ENCODE measurements around the gene THADA.
A peak's percentile ranks its signal among the peaks of the same experiment; 100 is the strongest.

The THADA gene

GRCh38 chr2:43469094-43469493 is 126.7 kb downstream of the THADA start:
- Mint-ChIP-seq H3K4me3 (no peak overlapping the region), H3K4me1 (peaks cover 43% of the 10 kb centered on the region), H3K27ac (peak overlapping the region; percentile 56), H3K36me3 (ENCODE audit: low read depth) (peaks cover 19% of the 10 kb centered on the region), H3K9me3 (no peaks in the 10 kb centered on the region), H3K27me3 (ENCODE audit: low read depth, poor library complexity) (no peaks in the 10 kb centered on the region)
- no peak for TF ChIP-seq CTCF (IDR thresholded peaks at IDR 0.05)
- no peak for DNase-seq

GRCh38 chr2:43467891-43468290 is 127.9 kb downstream of the THADA start:
- Mint-ChIP-seq H3K27ac (no peak overlapping the region), H3K4me1 (peaks cover 43% of the 10 kb centered on the region), H3K9me3 (no peaks in the 10 kb centered on the region), H3K27me3 (ENCODE audit: low read depth, poor library complexity) (no peaks in the 10 kb centered on the region), H3K4me3 (no peak overlapping the region), H3K36me3 (ENCODE audit: low read depth) (peaks cover 15% of the 10 kb centered on the region)
- DNase-seq: no peak
- no peak for TF ChIP-seq CTCF (IDR thresholded peaks at IDR 0.05)

GRCh38 chr2:43465234-43465633 is 130.6 kb downstream of the THADA start:
- Mint-ChIP-seq H3K4me3 (no peak overlapping the region), H3K9me3 (no peaks in the 10 kb centered on the region), H3K27ac (peak overlapping the region; percentile 26), H3K27me3 (ENCODE audit: low read depth, poor library complexity) (no peaks in the 10 kb centered on the region), H3K36me3 (ENCODE audit: low read depth) (peaks cover 10% of the 10 kb centered on the region), H3K4me1 (peaks cover 60% of the 10 kb centered on the region)
- DNase-seq: no peak
- TF ChIP-seq CTCF (IDR thresholded peaks at IDR 0.05): no peak

- Mint-ChIP-seq H3K4me1 (peaks cover 58% of the 10 kb centered on the region), H3K9me3 (no peaks in the 10 kb centered on the region), H3K36me3 (ENCODE audit: low read depth) (peaks cover 10% of the 10 kb centered on the region), H3K27ac (peak overlapping the region; percentile 78), H3K4me3 (no peak overlapping the region), H3K27me3 (ENCODE audit: low read depth, poor library complexity) (no peaks in the 10 kb centered on the region)
- no peak for DNase-seq
- TF ChIP-seq CTCF (IDR thresholded peaks at IDR 0.05): no peak
These were observed 131.2 kb downstream of the THADA start for GRCh38 chr2:43464590-43464989.

- H3K4me1 Mint-ChIP-seq: peaks cover 46% of the 10 kb centered on the region
These were observed 132.8 kb downstream of the THADA start for GRCh38 chr2:43462866-43463641.

More at GRCh38 chr2:43462866-43463641, 132.8 kb downstream of the THADA start:
- H3K4me3 Mint-ChIP-seq: no peak overlapping the region
- H3K36me3 Mint-ChIP-seq (ENCODE audit: low read depth): peaks cover 10% of the 10 kb centered on the region
- H3K27ac Mint-ChIP-seq: no peak overlapping the region
- H3K27me3 Mint-ChIP-seq (ENCODE audit: low read depth, poor library complexity): no peaks in the 10 kb centered on the region
- DNase-seq: no peak
- TF ChIP-seq CTCF (IDR thresholded peaks at IDR 0.05): no peak
- no peaks in the 10 kb centered on the region for H3K9me3 Mint-ChIP-seq
